MCF 10A (cell line): ENCODE data around the gene WDR3. TPM values are rescaled to one million over a fixed set of nuclear protein-coding genes. Genes with fewer than 3 reads are reported as not detected.

Source experiments
- BruUV-seq: library from RNA; stranded (reverse); fragments of 400-500 nt; replicated peaks from 2 replicates; lab custom pipeline; 2021; lab: Mats Ljungman, UMichigan
- CTCF ChIA-PET: fragments of 300-600 bp; sonication (Branson Sonifier 250); formaldehyde crosslinking; extraction: SDS; loops from one replicate; lab custom pipeline; 2021; ENCODE audit warnings: antibody characterized with exemption, inconsistent platforms; lab: Yijun Ruan, JAX
- POLR2A ChIA-PET: fragments of 300-600, 350-650 bp; sonication (Branson Sonifier 250); formaldehyde crosslinking; extraction: SDS; loops from one replicate; lab custom pipeline; 2020; ENCODE audit warnings: antibody characterized with exemption, inconsistent platforms; lab: Yijun Ruan, JAX
- DNase-seq: peaks from one replicate; pipeline ENCODE4 v3.0.0-alpha.2; 2018; ENCODE audit not compliant: unreplicated experiment
- H3K27ac Mint-ChIP-seq: one replicate; pipeline ENCODE4 v1.8.0; 2022; ENCODE audit warnings: mild to moderate bottlenecking, low read depth, mixed read lengths; ENCODE audit not compliant: unreplicated experiment
- H3K27me3 Mint-ChIP-seq: one replicate; pipeline ENCODE4 v1.8.0; 2022; ENCODE audit warnings: mixed read lengths; ENCODE audit not compliant: insufficient read depth, unreplicated experiment
- H3K36me3 Mint-ChIP-seq: one replicate; pipeline ENCODE4 v1.8.0; 2022; ENCODE audit warnings: mild to moderate bottlenecking, moderate library complexity, mixed read lengths; ENCODE audit not compliant: insufficient read depth, unreplicated experiment
- H3K4me1 Mint-ChIP-seq: one replicate; pipeline ENCODE4 v1.8.0; 2022; ENCODE audit warnings: mixed read lengths; ENCODE audit not compliant: insufficient read depth, unreplicated experiment
- H3K4me3 Mint-ChIP-seq: one replicate; pipeline ENCODE4 v1.8.0; 2022; ENCODE audit warnings: mild to moderate bottlenecking, moderate library complexity, mixed read lengths; ENCODE audit not compliant: unreplicated experiment
- H3K9me3 Mint-ChIP-seq: one replicate; pipeline ENCODE4 v1.8.0; 2022; ENCODE audit warnings: mixed read lengths; ENCODE audit not compliant: unreplicated experiment
- CTCF ChIP-seq: fragments of 200-600 bp; IDR thresholded peaks from one replicate; pipeline ENCODE4 v1.8.0; 2022; ENCODE audit warnings: antibody characterized with exemption, mild to moderate bottlenecking; ENCODE audit not compliant: unreplicated experiment
- intact Hi-C: fragments of 100-400 bp; cut with micrococcal nuclease; formaldehyde crosslinking; loops from 2 replicates; pipeline ENCODE4 v1.14.1; 2022
- total RNA-seq: library from RNA; stranded (reverse); gene quantifications from 2 replicates; pipeline ENCODE4 v1.2.3, GENCODE V29; 2022

WDR3 gene
- total RNA-seq, 1 experiment from 2014 or later = 74.1 TPM

- H3K27me3 Mint-ChIP-seq = no peaks in the 10 kb centered on the region
- H3K9me3 Mint-ChIP-seq = no peaks in the 10 kb centered on the region
- TF ChIP-seq CTCF = no peak
- peaks cover 23% of the 10 kb centered on the region for H3K4me1 Mint-ChIP-seq
- CTCF ChIA-PET = no interaction called here
- POLR2A ChIA-PET = interaction anchor here (1.0 to 3.3 kb wide), 2 partner anchors 11 to 21 kb away, joined by 3 to 15 read pairs; no protein-coding TSS in a partner anchor
- peak overlapping the region; percentile 78 for H3K27ac Mint-ChIP-seq
- H3K4me3 Mint-ChIP-seq = peak overlapping the region; percentile 89
- no TSS peak for BruUV-seq
- peaks cover 38% of the 10 kb centered on the region for H3K36me3 Mint-ChIP-seq
- intact Hi-C loops = no loop called here
- DNase-seq = no peak
Measured at GRCh38 chr1:117932576-117932975, 3.0 kb downstream of the WDR3 start.

- Mint-ChIP-seq H3K4me1 (peaks cover 17% of the 10 kb centered on the region), H3K36me3 (peaks cover 50% of the 10 kb centered on the region), H3K9me3 (no peaks in the 10 kb centered on the region), H3K27me3 (no peaks in the 10 kb centered on the region), H3K27ac (no peak overlapping the region), H3K4me3 (no peak overlapping the region)
- ChIA-PET POLR2A (interaction anchor here (1.2 to 3.3 kb wide), 2 partner anchors 9 kb away, joined by 4 to 15 read pairs; no protein-coding TSS in a partner anchor), CTCF (interaction anchor here (0.7 to 0.9 kb wide), 2 partner anchors 10 to 1436 kb away, joined by 3 to 5 read pairs; no protein-coding TSS in a partner anchor)
- no peak for TF ChIP-seq CTCF
- intact Hi-C loops = no loop called here
- DNase-seq = no peak
- BruUV-seq = no TSS peak
Measured at GRCh38 chr1:117933769-117934168, 4.2 kb downstream of the WDR3 start.

GRCh38 chr1:117942293-117942692, 12.8 kb downstream of the WDR3 start:
- intact Hi-C loops = no loop called here
- peaks cover 97% of the 10 kb centered on the region for H3K36me3 Mint-ChIP-seq
- H3K9me3 Mint-ChIP-seq = no peaks in the 10 kb centered on the region
- H3K27me3 Mint-ChIP-seq = no peaks in the 10 kb centered on the region
- no TSS peak for BruUV-seq
- DNase-seq = no peak
- ChIA-PET CTCF (interaction anchor here (0.7 kb wide), 1 partner anchor 18 kb away, joined by 3 read pairs; no protein-coding TSS in a partner anchor), POLR2A (interaction anchor here (2.5 kb wide), 1 partner anchor 10 kb away, joined by 15 read pairs; no protein-coding TSS in a partner anchor)
- TF ChIP-seq CTCF = no peak
- H3K4me3 Mint-ChIP-seq = no peak overlapping the region
- H3K27ac Mint-ChIP-seq = no peak overlapping the region
- H3K4me1 Mint-ChIP-seq = no peaks in the 10 kb centered on the region

GRCh38 chr1:117952386-117952785, 22.8 kb downstream of the WDR3 start:
- no peaks in the 10 kb centered on the region for H3K9me3 Mint-ChIP-seq
- H3K4me1 Mint-ChIP-seq = no peaks in the 10 kb centered on the region
- H3K27me3 Mint-ChIP-seq = no peaks in the 10 kb centered on the region
- DNase-seq = no peak
- TF ChIP-seq CTCF = no peak
- CTCF ChIA-PET = no interaction called here
- no TSS peak for BruUV-seq
- no peak overlapping the region for H3K4me3 Mint-ChIP-seq
- intact Hi-C loops = no loop called here
- H3K27ac Mint-ChIP-seq = no peak overlapping the region
- peaks cover 92% of the 10 kb centered on the region for H3K36me3 Mint-ChIP-seq
- POLR2A ChIA-PET = interaction anchor here (0.8 to 5.6 kb wide), 2 partner anchors 9 to 22 kb away, joined by 4 to 28 read pairs; partner anchors contain the start of genes GDAP2 and WDR3
